Mesenchymal stem cell (in vitro differentiated cells and primary cell): ENCODE measurements around the gene DPP6.

Experiments used
- DNase-seq: peaks from one replicate; pipeline ENCODE4 v3.0.0-alpha.2; 2013
- H2AFZ ChIP-seq: one replicate; pipeline ENCODE4 v1.6.1; 2013; ENCODE audit warnings: low read depth, mild to moderate bottlenecking, control low read depth, inconsistent platforms, low read length, moderate library complexity
- H2AK5ac ChIP-seq: 2 replicates; pipeline ENCODE4 v1.6.1; 2013; ENCODE audit warnings: low read length, moderate library complexity, mild to moderate bottlenecking, inconsistent platforms; ENCODE audit not compliant: severe bottlenecking
- H2BK120ac ChIP-seq: one replicate; pipeline ENCODE4 v1.6.1; 2013; ENCODE audit warnings: low read depth, mild to moderate bottlenecking, inconsistent platforms, low read length, moderate library complexity
- H2BK12ac ChIP-seq, 2 experiments: one replicate each; pipeline ENCODE4 v1.6.1; 2013; ENCODE audit warnings: inconsistent platforms in 2 of 2, low read length in 2 of 2, mild to moderate bottlenecking in 2 of 2, moderate library complexity in 2 of 2, control low read depth in 1 of 2
- H2BK15ac ChIP-seq: one replicate; pipeline ENCODE4 v1.6.1; 2013; ENCODE audit warnings: mild to moderate bottlenecking, low read depth, inconsistent platforms; ENCODE audit not compliant: poor library complexity, severe bottlenecking
- H2BK5ac ChIP-seq: 2 replicates; pipeline ENCODE4 v1.6.1; 2013; ENCODE audit warnings: low read depth, mild to moderate bottlenecking, low read length, control low read depth, inconsistent platforms; ENCODE audit not compliant: poor library complexity, severe bottlenecking
- H3K14ac ChIP-seq, 2 experiments: one replicate each; pipeline ENCODE4 v1.6.1; 2013; ENCODE audit warnings: inconsistent platforms in 2 of 2, low read length in 2 of 2, control low read depth in 1 of 2, mild to moderate bottlenecking in 1 of 2, moderate library complexity in 1 of 2
- H3K18ac ChIP-seq, 2 experiments: one replicate each; pipeline ENCODE4 v1.6.1; 2013; ENCODE audit warnings: inconsistent platforms in 2 of 2, low read length in 2 of 2, control low read depth in 1 of 2, low read depth in 1 of 2, mild to moderate bottlenecking in 1 of 2
- H3K23ac ChIP-seq, 2 experiments: one replicate each; pipeline ENCODE4 v1.6.1; 2013; ENCODE audit warnings: inconsistent platforms in 2 of 2, low read length in 2 of 2, mild to moderate bottlenecking in 2 of 2, moderate library complexity in 2 of 2, control low read depth in 1 of 2
- H3K27ac ChIP-seq: 2 replicates; pipeline ENCODE4 v1.5.1; 2013; ENCODE audit warnings: mild to moderate bottlenecking, moderate library complexity, low read length, control low read depth, inconsistent platforms; ENCODE audit not compliant: poor library complexity, severe bottlenecking
- H3K27me3 ChIP-seq, 2 experiments: 2 replicates each; pipeline versions ENCODE4 v1.6.1 to v1.7.0; 2013; ENCODE audit warnings: low read length in 2 of 2, mild to moderate bottlenecking in 2 of 2, moderate library complexity in 2 of 2, control low read depth in 1 of 2, inconsistent platforms in 1 of 2; ENCODE audit not compliant: control insufficient read depth in 1 of 2, insufficient read depth in 1 of 2
- H3K36me3 ChIP-seq, 2 experiments: 2 replicates each; pipeline versions ENCODE4 v1.6.1 to v1.7.0; 2013; ENCODE audit warnings: low read length in 2 of 2, control low read depth in 1 of 2, inconsistent platforms in 1 of 2, low read depth in 1 of 2, mild to moderate bottlenecking in 1 of 2; ENCODE audit not compliant: insufficient read depth in 2 of 2, control insufficient read depth in 1 of 2
- H3K4ac ChIP-seq, 2 experiments: one replicate each; pipeline ENCODE4 v1.6.1; 2013; ENCODE audit warnings: inconsistent platforms in 2 of 2, low read length in 2 of 2, mild to moderate bottlenecking in 2 of 2, moderate library complexity in 2 of 2, control low read depth in 1 of 2, low read depth in 1 of 2
- H3K4me1 ChIP-seq: 2 replicates; pipeline ENCODE4 v1.6.1; 2013; ENCODE audit warnings: low read depth, low read length, control low read depth; ENCODE audit not compliant: control insufficient read depth, insufficient read depth
- H3K4me2 ChIP-seq: 2 replicates; pipeline ENCODE4 v1.6.1; 2013; ENCODE audit warnings: low read length, mild to moderate bottlenecking, inconsistent platforms; ENCODE audit not compliant: poor library complexity, severe bottlenecking
- H3K4me3 ChIP-seq, 2 experiments: 2 replicates each; pipeline versions ENCODE4 v1.5.1 to v1.7.0; 2013; ENCODE audit warnings: low read length in 2 of 2, mild to moderate bottlenecking in 2 of 2, control low read depth in 1 of 2, low read depth in 1 of 2; ENCODE audit not compliant: insufficient read depth in 1 of 2
- H3K79me1 ChIP-seq: replicated peaks from 2 replicates; pipeline ENCODE4 v1.6.1; 2013; ENCODE audit warnings: mild to moderate bottlenecking, control low read depth, low read length, inconsistent platforms; ENCODE audit not compliant: poor library complexity, severe bottlenecking
- H3K9ac ChIP-seq: 2 replicates; pipeline ENCODE4 v1.7.0; 2013; ENCODE audit warnings: mild to moderate bottlenecking, low read length, moderate library complexity
- H3K9me3 ChIP-seq: 2 replicates; pipeline ENCODE4 v1.7.0; 2013; ENCODE audit warnings: mild to moderate bottlenecking, low read length; ENCODE audit not compliant: control insufficient read depth
- H4K8ac ChIP-seq: one replicate; pipeline ENCODE4 v1.6.1; 2013; ENCODE audit warnings: inconsistent platforms, mild to moderate bottlenecking, low read length, moderate library complexity
- H4K91ac ChIP-seq: one replicate; pipeline ENCODE4 v1.6.1; 2013; ENCODE audit warnings: mild to moderate bottlenecking, low read length, inconsistent platforms
- WGBS: methylation state at CpG from one replicate; pipeline ENCODE4 v1.1.7; 2013; ENCODE audit warnings: mixed read lengths; 5-methylcytosine and 5-hydroxymethylcytosine counted together

DPP6 gene

DNA sequence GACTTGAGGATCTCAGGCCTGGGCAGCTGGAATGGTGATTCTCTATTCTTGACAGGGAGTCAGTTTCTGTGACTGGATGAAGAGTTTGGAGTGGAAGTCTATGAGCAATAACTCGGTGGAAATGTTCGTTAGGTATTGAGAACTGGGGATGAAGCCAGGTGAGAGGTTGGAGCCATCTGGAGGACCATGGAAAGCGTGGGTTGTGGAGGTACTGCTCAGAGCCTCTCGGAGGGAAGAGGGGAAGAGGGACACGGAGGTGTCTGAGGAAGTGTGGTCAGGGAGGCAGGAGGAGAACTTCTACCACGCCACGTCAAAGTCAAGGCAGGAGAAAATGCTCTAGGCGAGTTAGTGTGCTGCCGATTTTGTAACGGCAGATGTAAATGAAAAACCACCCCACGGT, 430.7 kb downstream of the DPP6 start:
- H2AFZ ChIP-seq = no peak overlapping the region
- no peak overlapping the region for H3K4me2 ChIP-seq
- H2BK12ac ChIP-seq = no peak overlapping the region
- H3K79me1 ChIP-seq = no peaks in the 10 kb centered on the region
- no peak for DNase-seq
- H2BK120ac ChIP-seq = no peak overlapping the region
- no peak overlapping the region for H3K4me3 ChIP-seq
- 78% methylated on average over 11 of the region's 11 CpGs for WGBS
- no peaks in the 10 kb centered on the region for H3K4me1 ChIP-seq
- no peaks in the 10 kb centered on the region for H3K36me3 ChIP-seq
- H3K14ac ChIP-seq = no peak overlapping the region
- H2BK15ac ChIP-seq = no peak overlapping the region
- H3K23ac ChIP-seq = no peak overlapping the region
- H3K27me3 ChIP-seq = no peaks in the 10 kb centered on the region
- no peak overlapping the region for H4K91ac ChIP-seq
- no peak overlapping the region for H2AK5ac ChIP-seq
- H4K8ac ChIP-seq = no peak overlapping the region
- H2BK5ac ChIP-seq = no peak overlapping the region
- no peak overlapping the region for H3K4ac ChIP-seq
- no peak overlapping the region for H3K9ac ChIP-seq
- H3K18ac ChIP-seq = no peak overlapping the region
- H3K27ac ChIP-seq = no peak overlapping the region
- peaks cover 9% of the 10 kb centered on the region for H3K9me3 ChIP-seq

- Histone ChIP-seq H3K4ac (no peak overlapping the region), H3K14ac (no peak overlapping the region), H3K36me3 (no peaks in the 10 kb centered on the region), H2BK15ac (no peak overlapping the region), H2AK5ac (no peak overlapping the region), H3K79me1 (no peaks in the 10 kb centered on the region), H4K8ac (no peak overlapping the region), H3K27ac (no peak overlapping the region), H3K4me1 (no peaks in the 10 kb centered on the region), H3K4me2 (no peak overlapping the region), H3K18ac (no peak overlapping the region), H2BK5ac (no peak overlapping the region), H2AFZ (no peak overlapping the region), H4K91ac (no peak overlapping the region), H3K9ac (no peak overlapping the region), H3K4me3 (no peak overlapping the region), H3K27me3 (no peaks in the 10 kb centered on the region), H2BK120ac (no peak overlapping the region), H2BK12ac (no peak overlapping the region), H3K23ac (no peak overlapping the region), H3K9me3 (peaks cover 14% of the 10 kb centered on the region)
- 64% methylated on average over 7 of the region's 7 CpGs for WGBS
- no peak for DNase-seq
Measured at GRCh38 chr7:154484406-154484805, 432.2 kb downstream of the DPP6 start.

DNA sequence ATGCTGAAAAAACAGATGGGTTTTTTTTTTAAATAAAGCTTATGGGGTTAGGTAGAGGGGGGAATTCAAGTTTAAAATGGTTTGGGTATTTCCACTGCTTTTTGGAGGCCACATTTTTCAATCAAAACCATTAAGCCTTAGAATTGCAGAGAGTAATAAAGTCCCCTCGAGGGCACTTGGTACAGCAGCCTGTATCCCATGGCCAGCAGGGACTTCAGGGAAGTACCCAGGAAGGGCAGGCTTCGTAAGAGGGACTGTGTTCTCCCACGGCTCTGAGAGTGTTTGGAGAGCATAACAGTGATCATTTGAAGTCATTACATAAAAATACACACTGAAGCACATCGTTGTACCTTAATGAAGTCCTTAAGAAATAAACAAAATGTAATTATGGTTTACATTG, 432.7 kb downstream of the DPP6 start:
- H3K9me3 ChIP-seq = peaks cover 14% of the 10 kb centered on the region
- no peak overlapping the region for H3K9ac ChIP-seq
- H3K4ac ChIP-seq = no peak overlapping the region
- H3K14ac ChIP-seq = no peak overlapping the region
- H3K27me3 ChIP-seq = no peaks in the 10 kb centered on the region
- H3K18ac ChIP-seq = no peak overlapping the region
- H3K36me3 ChIP-seq = no peaks in the 10 kb centered on the region
- H3K23ac ChIP-seq = no peak overlapping the region
- no peak overlapping the region for H2BK120ac ChIP-seq
- no peak for DNase-seq
- H3K27ac ChIP-seq = no peak overlapping the region
- no peak overlapping the region for H2AK5ac ChIP-seq
- no peak overlapping the region for H2BK15ac ChIP-seq
- H4K91ac ChIP-seq = no peak overlapping the region
- no peak overlapping the region for H2BK5ac ChIP-seq
- no peaks in the 10 kb centered on the region for H3K79me1 ChIP-seq
- no peak overlapping the region for H2AFZ ChIP-seq
- H3K4me1 ChIP-seq = no peaks in the 10 kb centered on the region
- 49% methylated on average over 2 of the region's 4 CpGs for WGBS
- no peak overlapping the region for H3K4me2 ChIP-seq
- H2BK12ac ChIP-seq = no peak overlapping the region
- H4K8ac ChIP-seq = no peak overlapping the region
- H3K4me3 ChIP-seq = no peak overlapping the region

DNA sequence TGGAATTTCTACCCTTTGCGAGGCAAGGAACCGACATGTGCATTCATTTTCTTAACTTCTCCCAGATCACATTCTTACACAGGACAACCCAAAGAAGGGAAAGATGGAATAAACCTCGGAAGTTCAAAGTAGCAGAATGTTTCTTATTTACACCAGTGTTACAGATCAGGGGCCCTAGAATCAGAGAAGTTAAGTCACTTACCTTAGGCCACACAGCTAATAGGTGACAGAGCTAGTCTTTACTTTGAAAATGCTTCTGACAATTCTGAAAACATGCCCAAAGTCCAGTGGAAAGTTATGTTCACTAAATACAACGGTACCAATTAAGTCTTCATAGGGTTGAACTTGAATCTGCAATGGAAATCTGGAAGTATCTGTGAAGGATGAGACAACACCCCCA, 437.7 kb downstream of the DPP6 start:
- Histone ChIP-seq H3K27me3 (no peaks in the 10 kb centered on the region), H3K9me3 (peaks cover 10% of the 10 kb centered on the region), H3K4me2 (no peak overlapping the region), H2BK12ac (no peak overlapping the region), H3K4me3 (no peak overlapping the region), H3K27ac (no peak overlapping the region), H2BK5ac (no peak overlapping the region), H2AFZ (no peak overlapping the region), H4K91ac (no peak overlapping the region), H3K23ac (no peak overlapping the region), H3K14ac (no peak overlapping the region), H2BK120ac (no peak overlapping the region), H2BK15ac (no peak overlapping the region), H3K18ac (no peak overlapping the region), H3K9ac (no peak overlapping the region), H2AK5ac (no peak overlapping the region), H3K79me1 (no peaks in the 10 kb centered on the region), H4K8ac (no peak overlapping the region), H3K4ac (no peak overlapping the region), H3K4me1 (no peaks in the 10 kb centered on the region), H3K36me3 (no peaks in the 10 kb centered on the region)
- no peak for DNase-seq
- 81% methylated on average over 3 of the region's 4 CpGs for WGBS
